Mucosa of stomach (tissue), 1 donor: ENCODE measurements around the gene C1orf56.

Source experiments
- H3K27me3 ChIP-seq: one replicate; pipeline ENCODE4 v1.7.0; 2013; ENCODE audit warnings: mild to moderate bottlenecking, low read length; ENCODE audit not compliant: control insufficient read depth, insufficient read depth
- H3K36me3 ChIP-seq: one replicate; pipeline ENCODE4 v1.7.0; 2013; ENCODE audit warnings: low read length; ENCODE audit not compliant: control insufficient read depth, insufficient read depth
- H3K4me1 ChIP-seq: one replicate; pipeline ENCODE4 v1.7.0; 2013; ENCODE audit warnings: mild to moderate bottlenecking, low read length; ENCODE audit not compliant: control insufficient read depth, insufficient read depth
- H3K4me3 ChIP-seq: one replicate; pipeline ENCODE4 v1.7.0; 2013; ENCODE audit warnings: low read length
- H3K9ac ChIP-seq: one replicate; pipeline ENCODE4 v1.7.0; 2013; ENCODE audit warnings: mild to moderate bottlenecking, low read length, moderate library complexity
- H3K9me3 ChIP-seq: one replicate; pipeline ENCODE4 v1.7.0; 2013; ENCODE audit warnings: mild to moderate bottlenecking, low read length, moderate library complexity; ENCODE audit not compliant: control insufficient read depth
- donor health status: Pancreatic carcinoma.

Gene C1orf56

GRCh38 chr1:151058692-151059091, 11.1 kb downstream of the C1orf56 start:
- H3K4me1 ChIP-seq: peaks cover 48% of the 10 kb centered on the region
- peaks cover 16% of the 10 kb centered on the region for H3K36me3 ChIP-seq
- no peaks in the 10 kb centered on the region for H3K27me3 ChIP-seq
- H3K9ac ChIP-seq: peak overlapping the region; percentile 92
- H3K4me3 ChIP-seq: peak overlapping the region; percentile 85
- no peaks in the 10 kb centered on the region for H3K9me3 ChIP-seq

- Histone ChIP-seq H3K4me1 (peaks cover 43% of the 10 kb centered on the region), H3K27me3 (no peaks in the 10 kb centered on the region), H3K9ac (peak within 1 kb of the TSS; percentile 92), H3K9me3 (no peaks in the 10 kb centered on the region), H3K36me3 (peaks cover 12% of the 10 kb centered on the region), H3K4me3 (peak within 1 kb of the TSS; percentile 85)
Measured at GRCh38 chr1:151059109-151060006, 11.8 kb downstream of the C1orf56 start, which contains the start of gene CDC42SE1. CDC42SE1 (minus strand) TSS chr1:151059622; CDS start chr1:151055730, 3,892 bp downstream.

GRCh38 chr1:151060007-151060656, 12.6 kb downstream of the C1orf56 start, which contains the start of gene MLLT11:
MLLT11 (plus strand) TSS chr1:151060397; CDS start chr1:151067225, 6,828 bp downstream.
- Histone ChIP-seq H3K4me3 (peak within 1 kb of the TSS; percentile 85), H3K9me3 (no peaks in the 10 kb centered on the region), H3K9ac (peak within 1 kb of the TSS; percentile 92), H3K36me3 (peaks cover 5% of the 10 kb centered on the region), H3K4me1 (peaks cover 35% of the 10 kb centered on the region), H3K27me3 (no peaks in the 10 kb centered on the region)

DNA sequence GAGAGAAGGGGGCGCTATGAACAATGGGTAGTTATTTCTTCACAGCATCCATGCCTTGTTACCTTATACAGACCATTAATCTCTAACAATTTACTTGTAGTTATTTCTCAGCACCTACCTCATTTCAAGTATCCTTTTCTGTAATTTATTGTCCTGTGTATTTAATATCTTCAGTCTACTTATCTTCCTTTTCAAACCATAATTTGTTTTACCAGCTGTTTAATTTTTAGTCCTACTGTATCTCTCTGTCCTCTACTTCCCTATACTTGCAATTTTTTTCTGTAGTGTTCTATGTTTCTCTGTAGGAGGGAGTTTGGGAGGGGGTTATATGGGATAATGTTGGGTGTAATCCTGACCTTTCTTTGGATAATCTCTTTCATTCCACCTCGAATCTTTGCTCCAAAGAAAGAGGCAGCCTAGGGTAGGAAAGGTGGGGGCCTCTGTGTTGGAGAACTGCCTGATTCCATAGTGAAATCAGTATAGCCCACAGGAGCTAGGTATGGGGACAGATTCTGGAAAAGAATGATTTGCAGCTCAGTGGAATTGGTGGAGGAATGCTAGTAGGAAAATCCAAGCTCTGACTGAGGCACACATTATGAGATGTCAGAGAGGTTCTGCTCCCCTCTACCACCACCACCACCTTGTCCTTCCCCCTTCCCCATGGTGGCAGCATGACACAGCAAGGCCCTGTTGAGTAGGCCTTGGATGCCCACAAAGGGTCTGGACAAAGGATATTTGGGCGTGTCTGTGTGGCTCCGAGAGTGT, 13.3 kb downstream of the C1orf56 start:
- H3K4me1 ChIP-seq: peaks cover 28% of the 10 kb centered on the region
- peak overlapping the region; percentile 85 for H3K4me3 ChIP-seq
- peak overlapping the region; percentile 92 for H3K9ac ChIP-seq

GRCh38 chr1:151061704-151062103, 14.2 kb downstream of the C1orf56 start:
- peaks cover 19% of the 10 kb centered on the region for H3K4me1 ChIP-seq
- H3K9me3 ChIP-seq: no peaks in the 10 kb centered on the region
- H3K9ac ChIP-seq: no peak overlapping the region

More for the DNA sequence above, 13.3 kb downstream of the C1orf56 start:
- Histone ChIP-seq H3K9me3 (no peaks in the 10 kb centered on the region), H3K27me3 (no peaks in the 10 kb centered on the region), H3K36me3 (peaks cover under 1% of the 10 kb centered on the region)

DNA sequence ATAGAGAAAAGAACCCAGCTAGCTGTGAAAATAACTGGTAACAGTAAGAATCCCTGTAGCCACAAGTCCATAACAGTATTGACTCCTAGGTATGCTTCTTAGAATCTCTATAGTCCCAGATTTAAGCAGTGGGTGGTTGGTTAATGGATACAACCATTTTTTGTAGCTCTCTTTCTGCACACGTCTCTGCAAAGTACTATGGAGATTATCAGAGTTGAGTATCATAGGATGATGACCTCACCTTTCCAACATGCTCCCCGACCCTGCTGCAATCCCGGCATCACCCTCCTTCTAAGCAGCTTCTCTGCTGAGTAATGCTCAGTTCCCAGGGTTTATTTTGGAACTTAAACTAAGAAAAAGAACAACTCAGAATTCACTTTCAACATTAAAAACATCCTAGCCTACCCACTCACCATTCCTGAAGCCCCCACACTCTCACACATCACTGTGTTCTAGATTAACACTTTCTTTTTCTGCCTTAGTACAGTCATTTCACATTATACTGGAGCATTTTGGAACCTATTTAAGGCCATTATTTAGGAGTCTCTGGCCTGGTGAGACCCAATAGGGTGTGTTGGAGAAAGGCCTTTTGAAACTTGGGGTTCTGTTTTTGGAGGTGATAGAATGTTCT, 15.3 kb downstream of the C1orf56 start:
- H3K9me3 ChIP-seq: no peaks in the 10 kb centered on the region
- H3K4me3 ChIP-seq: no peak overlapping the region
- no peak overlapping the region for H3K9ac ChIP-seq
- no peaks in the 10 kb centered on the region for H3K27me3 ChIP-seq
- no peaks in the 10 kb centered on the region for H3K36me3 ChIP-seq
- H3K4me1 ChIP-seq: peaks cover 8% of the 10 kb centered on the region

More at GRCh38 chr1:151061704-151062103, 14.2 kb downstream of the C1orf56 start:
- no peaks in the 10 kb centered on the region for H3K36me3 ChIP-seq
- H3K27me3 ChIP-seq: no peaks in the 10 kb centered on the region
- H3K4me3 ChIP-seq: no peak overlapping the region

GRCh38 chr1:151065089-151065645, 17.6 kb downstream of the C1orf56 start:
- Histone ChIP-seq H3K9ac (no peak overlapping the region), H3K27me3 (no peaks in the 10 kb centered on the region), H3K36me3 (no peaks in the 10 kb centered on the region), H3K9me3 (no peaks in the 10 kb centered on the region), H3K4me3 (no peak overlapping the region), H3K4me1 (no peaks in the 10 kb centered on the region)

GRCh38 chr1:151067185-151067584, 19.6 kb downstream of the C1orf56 start:
- no peaks in the 10 kb centered on the region for H3K36me3 ChIP-seq
- H3K4me1 ChIP-seq: peaks cover 4% of the 10 kb centered on the region
- no peak overlapping the region for H3K9ac ChIP-seq
- H3K9me3 ChIP-seq: no peaks in the 10 kb centered on the region
- H3K4me3 ChIP-seq: no peak overlapping the region
- no peaks in the 10 kb centered on the region for H3K27me3 ChIP-seq

DNA sequence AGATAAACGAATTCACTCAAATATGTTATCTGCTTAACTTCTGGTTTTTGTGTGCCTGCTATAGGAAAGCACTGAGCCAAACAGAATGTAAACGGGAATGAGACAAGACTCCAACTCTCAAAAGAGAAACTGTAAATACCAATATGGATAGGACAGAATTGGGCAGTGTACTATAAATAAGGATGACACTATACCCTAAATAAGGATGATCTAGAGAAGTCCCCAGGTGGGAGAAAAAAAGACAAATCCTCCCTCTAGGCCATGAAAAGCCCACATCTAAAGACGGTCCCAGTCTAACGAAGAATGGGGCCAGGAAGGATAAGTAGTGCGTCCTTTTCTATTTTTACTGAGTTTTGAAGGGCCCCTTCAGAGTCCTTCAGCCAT, 21.5 kb downstream of the C1orf56 start:
- Histone ChIP-seq H3K27me3 (no peaks in the 10 kb centered on the region), H3K9ac (no peak overlapping the region), H3K4me1 (peaks cover 5% of the 10 kb centered on the region), H3K36me3 (no peaks in the 10 kb centered on the region), H3K9me3 (no peaks in the 10 kb centered on the region), H3K4me3 (no peak overlapping the region)

DNA sequence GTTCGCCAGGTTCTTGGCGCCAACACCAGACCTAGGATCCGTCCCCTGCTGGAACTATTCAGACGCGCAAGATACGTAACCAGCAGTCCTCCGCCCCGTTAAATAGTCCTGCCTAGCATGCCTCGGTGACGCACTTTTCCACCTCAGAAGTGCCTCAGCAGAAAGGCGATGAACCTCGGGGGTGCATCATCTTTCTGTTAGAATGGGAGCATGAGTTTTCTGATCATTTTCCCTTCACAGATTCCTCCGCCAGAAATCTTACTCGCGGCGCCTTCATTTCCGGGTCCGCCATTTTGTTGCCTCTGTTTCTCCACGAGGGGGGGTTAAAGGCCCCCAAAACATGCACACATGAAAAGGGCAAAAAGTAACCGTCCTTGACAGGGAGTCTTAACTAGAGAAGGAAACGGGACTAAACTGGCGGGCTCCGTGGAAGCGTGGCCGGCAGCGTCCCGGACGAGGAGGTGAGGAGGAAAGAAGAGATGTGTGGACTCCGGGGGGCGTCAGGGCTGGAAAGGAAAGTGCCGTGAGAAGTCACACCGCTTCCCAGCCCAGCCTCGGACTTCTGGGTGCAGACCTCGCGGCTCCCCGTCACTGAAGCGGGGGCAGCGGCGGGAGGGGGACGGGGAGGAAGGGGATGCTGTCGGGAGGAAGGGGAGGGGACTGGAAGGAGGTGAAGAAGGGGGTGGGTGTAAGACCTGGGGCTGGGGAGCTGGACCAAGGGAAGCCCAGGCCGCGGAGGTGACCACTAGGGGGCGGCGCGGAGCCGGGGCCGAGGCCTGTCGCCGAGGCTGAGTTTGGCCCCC, 23.1 kb downstream of the C1orf56 start, which contains the start of gene GABPB2:
TSS of gene GABPB2 (plus strand) at position 288 of the 803 bp plus-strand sequence. CDS start 17,429 bp downstream, outside the sequence.
- Histone ChIP-seq H3K9ac (peak within 1 kb of the TSS; percentile 99), H3K4me1 (peaks cover 5% of the 10 kb centered on the region), H3K27me3 (no peaks in the 10 kb centered on the region), H3K4me3 (peak within 1 kb of the TSS; percentile 92), H3K9me3 (no peaks in the 10 kb centered on the region), H3K36me3 (peaks cover 4% of the 10 kb centered on the region)
